Tibial nerve (tissue), 4 donors: Measurements from ENCODE around the gene RAI1. TPM values are rescaled to one million over a fixed set of nuclear protein-coding genes. Genes with fewer than 3 reads are reported as not detected.

Experiments used
- DNase-seq, 2 donors: peaks; one replicate each; pipeline ENCODE4 v3.0.0-alpha.2; 2019; ENCODE audit warnings: low spot score in 2 of 2
- H3K27ac ChIP-seq, 4 donors: fragments of 200-600 bp; sonication (generic) in 3 of 4; one replicate each; pipeline ENCODE4 v1.5.1; 2017 to 2019; ENCODE audit warnings: mild to moderate bottlenecking in 1 of 4
- H3K27me3 ChIP-seq, 2 donors: fragments of 200-600 bp; sonication (generic) in 1 of 2; one replicate each; pipeline versions ENCODE4 v1.5.1 to v1.6.0; 2017 to 2019
- H3K36me3 ChIP-seq, 3 donors: fragments of 200-600 bp; sonication (generic); one replicate each; pipeline ENCODE4 v1.5.1; 2018 to 2019
- H3K4me1 ChIP-seq, 4 donors: fragments of 200-600 bp; sonication (generic) in 3 of 4; one replicate each; pipeline ENCODE4 v1.5.1; 2017 to 2019
- H3K4me3 ChIP-seq, 4 donors: fragments of 200-600 bp; sonication (generic) in 3 of 4; one replicate each; pipeline ENCODE4 v1.5.1; 2017 to 2019; ENCODE audit warnings: mild to moderate bottlenecking in 1 of 4, moderate library complexity in 1 of 4
- H3K9me3 ChIP-seq, 4 donors: fragments of 200-600 bp; sonication (generic) in 3 of 4; one replicate each; pipeline ENCODE4 v1.5.1; 2017 to 2019
- EP300 ChIP-seq, 2 donors: sonication (generic); formaldehyde crosslinking; IDR thresholded peaks; one replicate each; pipeline ENCODE4 v1.6.1; 2017; ENCODE audit warnings: antibody characterized with exemption in 2 of 2, mild to moderate bottlenecking in 1 of 2
- POLR2A ChIP-seq, 2 donors: fragments of 450-650 bp; IDR thresholded peaks; one replicate each; pipeline ENCODE4 v1.6.1; 2017; ENCODE audit warnings: antibody characterized with exemption in 2 of 2, mild to moderate bottlenecking in 2 of 2, moderate library complexity in 2 of 2
- WGBS, 2 donors: methylation state at CpG; one replicate each; pipeline ENCODE4 v1.1.5; 2018; 5-methylcytosine and 5-hydroxymethylcytosine counted together
- total RNA-seq, 4 donors: library from RNA; depleted of rRNA; stranded (reverse); fragments of >200 nt; gene quantifications; one replicate each; pipeline ENCODE4 v1.1.0, GENCODE V29; 2016
- TF ChIP-seq, protein P1 (sequence below), 5 experiments: fragments of 200-600 bp in 3 of 5; fragments of 450-650 bp in 2 of 5; sonication (generic) in 3 of 5; IDR thresholded peaks; one replicate each; pipeline ENCODE4 v1.5.1; 2016 to 2019; ENCODE audit warnings: antibody characterized with exemption in 5 of 5, mild to moderate bottlenecking in 3 of 5, moderate library complexity in 2 of 5

RAI1 gene
- total RNA-seq, 4 donors from 2014 or later: 32.9 to 52.7 (median 45.9) TPM

DNA sequence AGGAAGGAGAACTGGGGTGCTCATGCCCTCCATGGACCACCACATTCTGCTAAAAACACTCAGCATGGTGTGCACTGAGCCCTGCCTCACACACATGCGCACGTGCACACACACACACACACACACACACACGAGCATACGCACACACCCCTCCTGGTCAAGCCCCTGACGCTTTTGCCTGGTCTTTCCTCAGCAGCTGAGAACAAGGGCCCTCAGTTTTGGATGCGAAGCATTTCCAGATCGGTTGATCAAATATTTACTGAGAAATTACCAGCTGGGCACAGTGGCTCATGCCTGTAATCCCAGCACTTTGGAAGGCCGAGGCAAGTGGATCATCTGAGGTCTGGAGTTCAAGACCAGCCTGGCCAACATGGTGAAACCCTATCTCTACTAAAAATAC is 20.1 kb upstream of the RAI1 start:
- peaks cover 0 to 28% (median 0%) of the 10 kb centered on the region in 4 donors for H3K9me3 ChIP-seq
- no peaks in the 10 kb centered on the region for H3K27me3 ChIP-seq
- TF ChIP-seq, protein P1, sequence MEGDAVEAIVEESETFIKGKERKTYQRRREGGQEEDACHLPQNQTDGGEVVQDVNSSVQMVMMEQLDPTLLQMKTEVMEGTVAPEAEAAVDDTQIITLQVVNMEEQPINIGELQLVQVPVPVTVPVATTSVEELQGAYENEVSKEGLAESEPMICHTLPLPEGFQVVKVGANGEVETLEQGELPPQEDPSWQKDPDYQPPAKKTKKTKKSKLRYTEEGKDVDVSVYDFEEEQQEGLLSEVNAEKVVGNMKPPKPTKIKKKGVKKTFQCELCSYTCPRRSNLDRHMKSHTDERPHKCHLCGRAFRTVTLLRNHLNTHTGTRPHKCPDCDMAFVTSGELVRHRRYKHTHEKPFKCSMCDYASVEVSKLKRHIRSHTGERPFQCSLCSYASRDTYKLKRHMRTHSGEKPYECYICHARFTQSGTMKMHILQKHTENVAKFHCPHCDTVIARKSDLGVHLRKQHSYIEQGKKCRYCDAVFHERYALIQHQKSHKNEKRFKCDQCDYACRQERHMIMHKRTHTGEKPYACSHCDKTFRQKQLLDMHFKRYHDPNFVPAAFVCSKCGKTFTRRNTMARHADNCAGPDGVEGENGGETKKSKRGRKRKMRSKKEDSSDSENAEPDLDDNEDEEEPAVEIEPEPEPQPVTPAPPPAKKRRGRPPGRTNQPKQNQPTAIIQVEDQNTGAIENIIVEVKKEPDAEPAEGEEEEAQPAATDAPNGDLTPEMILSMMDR (IDR thresholded peaks at IDR 0.05): no peak
- TF ChIP-seq POLR2A (IDR thresholded peaks at IDR 0.05): no peak
- no peak for TF ChIP-seq EP300 (IDR thresholded peaks at IDR 0.05)
- 54 to 56% methylated on average over 8 of the region's 8 CpGs for WGBS, 2 donors
- no peaks in the 10 kb centered on the region for H3K36me3 ChIP-seq
- peaks cover 0 to 5% (median 0%) of the 10 kb centered on the region in 4 donors for H3K4me1 ChIP-seq
- no peak overlapping the region for H3K4me3 ChIP-seq
- H3K27ac ChIP-seq: no peak overlapping the region
- no peak for DNase-seq

DNA sequence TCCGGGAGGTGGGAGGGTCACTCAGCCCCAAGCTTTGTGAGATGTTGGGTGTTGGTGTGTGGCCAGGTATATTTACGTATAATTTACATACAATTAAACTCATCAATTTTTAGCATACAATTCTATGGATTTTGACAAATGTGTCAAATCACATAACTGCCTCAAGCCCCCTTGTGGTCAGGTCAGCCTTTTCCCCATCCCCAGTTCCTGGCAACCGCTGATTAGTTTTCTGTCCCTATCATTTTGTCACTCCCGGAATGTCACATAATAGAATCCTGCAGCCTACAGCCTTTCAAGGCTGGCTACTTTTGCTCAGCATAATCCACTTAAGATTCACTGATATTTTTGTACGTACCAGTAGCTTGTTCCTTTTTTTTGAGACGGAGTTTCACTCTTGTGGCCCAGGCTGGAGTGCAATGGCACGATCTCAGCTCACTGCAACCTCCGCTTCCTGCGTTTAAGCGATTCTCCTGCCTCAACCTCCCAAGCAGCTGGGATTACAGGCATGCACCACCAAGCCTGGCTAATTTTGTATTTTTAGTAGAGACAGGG is 19.3 kb upstream of the RAI1 start:
- no peaks in the 10 kb centered on the region for H3K27me3 ChIP-seq
- WGBS, 2 donors: 85 to 90% methylated on average over 10 of the region's 10 CpGs
- H3K4me1 ChIP-seq: peaks cover 0 to 5% (median 0%) of the 10 kb centered on the region in 4 donors
- no peak for DNase-seq
- TF ChIP-seq EP300 (IDR thresholded peaks at IDR 0.05) (no peak), POLR2A (IDR thresholded peaks at IDR 0.05) (no peak)
- TF ChIP-seq, protein P1 (IDR thresholded peaks at IDR 0.05): no peak
- H3K27ac ChIP-seq: no peak overlapping the region
- no peaks in the 10 kb centered on the region for H3K36me3 ChIP-seq
- no peak overlapping the region for H3K4me3 ChIP-seq
- peaks cover 0 to 28% (median 0%) of the 10 kb centered on the region in 4 donors for H3K9me3 ChIP-seq

DNA sequence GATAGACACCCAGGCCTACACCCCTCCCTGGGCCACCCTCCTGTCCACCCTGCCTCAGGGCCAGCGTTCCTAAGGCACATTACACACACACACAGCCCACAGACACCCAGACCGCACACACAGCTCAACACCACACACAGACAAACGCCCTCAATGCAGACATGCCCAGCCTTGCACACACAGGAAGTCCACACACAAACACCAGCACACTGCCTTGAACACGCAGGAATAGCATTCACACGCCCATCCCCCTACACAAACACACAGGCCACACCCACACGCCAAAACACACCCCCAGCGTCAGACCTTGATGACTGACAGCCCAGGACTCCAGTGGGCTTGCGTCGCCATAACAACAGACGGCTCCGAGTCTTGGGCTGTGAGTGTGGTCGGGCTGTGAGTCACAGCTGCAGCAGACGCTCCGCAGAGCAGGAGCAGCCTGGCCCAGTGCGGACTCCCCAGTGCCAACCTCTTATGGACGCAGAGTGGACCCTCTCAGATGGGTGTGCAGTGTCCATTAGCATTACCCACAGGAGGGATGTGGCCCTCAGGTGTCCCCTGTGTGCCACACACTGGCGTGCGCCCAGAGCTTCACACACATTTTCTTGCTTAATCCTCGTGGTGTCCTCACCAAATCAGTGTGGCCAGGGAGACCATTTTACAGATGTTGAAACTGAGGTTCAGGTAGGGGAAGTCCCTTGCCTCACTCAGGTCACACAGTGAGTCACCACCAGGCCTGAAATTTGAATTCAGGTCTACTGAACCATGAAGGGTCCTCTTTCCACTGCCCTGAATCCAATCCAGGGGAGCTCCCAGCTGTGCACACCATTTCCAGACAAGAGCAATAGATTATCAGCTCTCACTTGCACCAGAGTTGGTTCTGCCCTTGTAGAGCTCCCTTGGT is 17.8 kb upstream of the RAI1 start:
- WGBS, 2 donors: 24 to 27% methylated on average over 18 to 19 of the region's 19 CpGs
- Histone ChIP-seq H3K9me3 (peaks cover 0 to 17% (median 0%) of the 10 kb centered on the region in 4 donors), H3K36me3 (no peaks in the 10 kb centered on the region), H3K4me3 (no peak overlapping the region), H3K27ac (no peak overlapping the region), H3K4me1 (peaks cover 0 to 5% (median 0%) of the 10 kb centered on the region in 4 donors), H3K27me3 (no peaks in the 10 kb centered on the region)
- TF ChIP-seq EP300 (IDR thresholded peaks at IDR 0.05) (no peak), POLR2A (IDR thresholded peaks at IDR 0.05) (no peak)
- TF ChIP-seq, protein P1 (IDR thresholded peaks at IDR 0.05): no peak
- no peak for DNase-seq

DNA sequence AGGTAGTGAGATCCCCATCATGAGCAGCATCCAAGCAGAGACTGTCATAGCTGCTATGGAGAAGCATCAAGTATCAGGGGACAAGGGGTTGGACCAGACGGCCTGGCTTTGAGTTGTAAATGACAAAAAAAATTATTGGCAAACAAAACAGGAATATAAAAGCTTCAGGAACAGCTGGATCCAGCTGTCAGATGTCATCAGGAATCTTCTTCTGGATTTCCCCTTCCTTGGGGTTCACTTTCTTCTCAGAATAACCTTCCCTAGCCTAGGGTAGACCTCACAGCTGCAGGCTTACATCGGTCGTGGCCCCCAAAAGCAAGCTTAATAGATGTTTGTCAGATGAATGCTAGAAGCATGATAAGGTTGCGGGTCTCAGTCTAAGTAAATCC is 17.2 kb upstream of the RAI1 start:
- Histone ChIP-seq H3K9me3 (peaks cover 0 to 10% (median 0%) of the 10 kb centered on the region in 4 donors), H3K36me3 (no peaks in the 10 kb centered on the region), H3K4me1 (peaks cover 0 to 5% (median 0%) of the 10 kb centered on the region in 4 donors), H3K27ac (no peak overlapping the region), H3K27me3 (no peaks in the 10 kb centered on the region), H3K4me3 (no peak overlapping the region)
- TF ChIP-seq EP300 (IDR thresholded peaks at IDR 0.05) (no peak), POLR2A (IDR thresholded peaks at IDR 0.05) (no peak)
- TF ChIP-seq, protein P1 (IDR thresholded peaks at IDR 0.05): no peak
- DNase-seq: no peak
- WGBS, 2 donors: 89 to 90% methylated on average over 4 of the region's 4 CpGs

DNA sequence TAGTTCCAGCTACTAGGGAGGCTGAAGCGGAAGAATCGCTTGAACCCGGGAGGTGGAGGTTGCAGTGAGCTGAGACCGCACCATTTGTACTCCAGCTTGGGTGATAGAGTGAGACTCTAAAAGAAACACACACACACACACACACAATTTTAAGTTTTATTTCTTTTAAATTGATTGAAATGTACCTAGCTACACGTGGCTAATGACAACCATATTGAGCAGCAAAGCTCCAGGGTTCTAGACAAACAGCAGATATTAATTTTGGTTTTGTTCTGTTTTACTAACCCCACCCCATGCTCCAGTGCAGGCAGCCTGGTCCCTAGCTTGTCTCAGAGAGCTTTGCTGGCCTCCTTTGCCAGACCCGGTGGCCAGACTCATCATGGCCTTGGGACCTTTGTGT is 16.0 kb upstream of the RAI1 start:
- H3K27ac ChIP-seq: no peak overlapping the region
- H3K36me3 ChIP-seq: no peaks in the 10 kb centered on the region
- H3K9me3 ChIP-seq: no peaks in the 10 kb centered on the region
- no peak for DNase-seq
- TF ChIP-seq, protein P1 (IDR thresholded peaks at IDR 0.05): no peak
- no peak for TF ChIP-seq POLR2A (IDR thresholded peaks at IDR 0.05)
- no peak for TF ChIP-seq EP300 (IDR thresholded peaks at IDR 0.05)
- no peak overlapping the region for H3K4me3 ChIP-seq
- no peaks in the 10 kb centered on the region for H3K27me3 ChIP-seq
- 70 to 86% methylated on average over 6 of the region's 6 CpGs for WGBS, 2 donors
- peaks cover 0 to 5% (median 0%) of the 10 kb centered on the region in 4 donors for H3K4me1 ChIP-seq
